ENCODE data around the gene SLC16A12.
A peak's percentile ranks its signal among the peaks of the same experiment; 100 is the strongest.
"Not testable (repeated sequence)": the region's sequence is repeated elsewhere in the genome, so short reads cannot be mapped to it uniquely, and the experiment has no call there.

The SLC16A12 gene

GRCh38 chr10:89414879-89415821, 120.2 kb downstream of the SLC16A12 start:
- peak; percentile 13 for DNase-seq (ENCODE audit: low spot score)

GRCh38 chr10:89414146-89414878, 121.1 kb downstream of the SLC16A12 start, which contains the start of gene IFIT5:
Gene IFIT5, plus strand, starts transcription at chr10:89414568. Its CDS starts 231 bp downstream, at chr10:89414799.
- DNase-seq (ENCODE audit: low spot score): peak; percentile 64

- no peak for DNase-seq (ENCODE audit: low spot score)
Measured at GRCh38 chr10:89413398-89413912, 121.9 kb downstream of the SLC16A12 start.

- DNase-seq (ENCODE audit: low spot score): peak; percentile 42
Measured at GRCh38 chr10:89412276-89412675, 123.1 kb downstream of the SLC16A12 start.

- DNase-seq (ENCODE audit: low spot score): not testable (repeated sequence)
Measured at GRCh38 chr10:89411135-89411534, 124.3 kb downstream of the SLC16A12 start.

- DNase-seq (ENCODE audit: low spot score): not testable (repeated sequence)
Measured at GRCh38 chr10:89410551-89410950, 124.8 kb downstream of the SLC16A12 start.

- DNase-seq (ENCODE audit: low spot score): not testable (repeated sequence)
Measured at GRCh38 chr10:89409282-89409681, 126.1 kb downstream of the SLC16A12 start.

GRCh38 chr10:89407792-89408191, 127.6 kb downstream of the SLC16A12 start:
- DNase-seq (ENCODE audit: low spot score): not testable (repeated sequence)

GRCh38 chr10:89406178-89406577, 129.2 kb downstream of the SLC16A12 start:
- not testable (repeated sequence) for DNase-seq (ENCODE audit: low spot score)

GRCh38 chr10:89404104-89405047, 131.0 kb downstream of the SLC16A12 start:
- no peak for DNase-seq (ENCODE audit: low spot score)

- no peak for DNase-seq (ENCODE audit: low spot score)
Measured at GRCh38 chr10:89403043-89403442, 132.4 kb downstream of the SLC16A12 start.

GRCh38 chr10:89399956-89400355, 135.4 kb downstream of the SLC16A12 start:
- no peak for DNase-seq (ENCODE audit: low spot score)

- no peak for DNase-seq (ENCODE audit: low spot score)
Measured at GRCh38 chr10:89398003-89398749, 137.2 kb downstream of the SLC16A12 start.

GRCh38 chr10:89395141-89395540, 140.3 kb downstream of the SLC16A12 start:
- no peak for DNase-seq (ENCODE audit: low spot score)

GRCh38 chr10:89393898-89394297, 141.5 kb downstream of the SLC16A12 start:
- DNase-seq (ENCODE audit: low spot score): no peak

GRCh38 chr10:89392974-89393373, 142.4 kb downstream of the SLC16A12 start:
- DNase-seq (ENCODE audit: low spot score): no peak

GRCh38 chr10:89391907-89392756, 143.3 kb downstream of the SLC16A12 start, which contains the start of gene IFIT1:
Gene IFIT1, plus strand, starts transcription at chr10:89392623. Its CDS starts 90 bp downstream, at chr10:89392713.
- DNase-seq (ENCODE audit: low spot score): peak; percentile 65

- not testable (repeated sequence) for DNase-seq (ENCODE audit: low spot score)
Measured at GRCh38 chr10:89391226-89391576, 144.2 kb downstream of the SLC16A12 start.

GRCh38 chr10:89390476-89391225, 144.7 kb downstream of the SLC16A12 start:
- no peak for DNase-seq (ENCODE audit: low spot score)
